ENCODE measurements around the gene USP9Y.

Gene USP9Y

DNA sequence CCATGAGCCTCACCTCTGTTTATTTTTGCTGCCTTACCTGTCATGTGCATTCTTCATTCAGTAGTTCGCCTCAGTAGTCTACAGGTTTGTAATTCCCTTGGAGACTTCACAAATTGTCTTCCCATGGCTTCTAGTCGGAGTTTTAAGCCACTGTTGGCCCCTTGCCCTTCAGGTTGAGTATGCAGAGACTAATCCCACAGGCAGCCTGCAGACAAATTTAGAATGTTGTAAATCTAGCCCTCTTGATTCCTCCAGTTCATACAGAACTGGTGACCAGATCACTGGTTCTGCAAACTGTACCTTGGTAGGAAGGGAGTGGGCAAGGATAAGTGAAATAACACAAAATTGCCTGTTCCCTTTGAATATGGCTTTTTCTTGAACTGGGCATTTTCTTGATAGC is 33.0 kb downstream of the USP9Y start:
- TF ChIP-seq, protein P1, sequence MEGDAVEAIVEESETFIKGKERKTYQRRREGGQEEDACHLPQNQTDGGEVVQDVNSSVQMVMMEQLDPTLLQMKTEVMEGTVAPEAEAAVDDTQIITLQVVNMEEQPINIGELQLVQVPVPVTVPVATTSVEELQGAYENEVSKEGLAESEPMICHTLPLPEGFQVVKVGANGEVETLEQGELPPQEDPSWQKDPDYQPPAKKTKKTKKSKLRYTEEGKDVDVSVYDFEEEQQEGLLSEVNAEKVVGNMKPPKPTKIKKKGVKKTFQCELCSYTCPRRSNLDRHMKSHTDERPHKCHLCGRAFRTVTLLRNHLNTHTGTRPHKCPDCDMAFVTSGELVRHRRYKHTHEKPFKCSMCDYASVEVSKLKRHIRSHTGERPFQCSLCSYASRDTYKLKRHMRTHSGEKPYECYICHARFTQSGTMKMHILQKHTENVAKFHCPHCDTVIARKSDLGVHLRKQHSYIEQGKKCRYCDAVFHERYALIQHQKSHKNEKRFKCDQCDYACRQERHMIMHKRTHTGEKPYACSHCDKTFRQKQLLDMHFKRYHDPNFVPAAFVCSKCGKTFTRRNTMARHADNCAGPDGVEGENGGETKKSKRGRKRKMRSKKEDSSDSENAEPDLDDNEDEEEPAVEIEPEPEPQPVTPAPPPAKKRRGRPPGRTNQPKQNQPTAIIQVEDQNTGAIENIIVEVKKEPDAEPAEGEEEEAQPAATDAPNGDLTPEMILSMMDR (IDR thresholded peaks at IDR 0.05; ENCODE audit: low read length, missing control alignments) = no peak
- no peak overlapping the region for H3K4me3 ChIP-seq (replicated peaks; ENCODE audit: low read depth, low read length)
- no peak for DNase-seq (ENCODE audit: low read depth)

DNA sequence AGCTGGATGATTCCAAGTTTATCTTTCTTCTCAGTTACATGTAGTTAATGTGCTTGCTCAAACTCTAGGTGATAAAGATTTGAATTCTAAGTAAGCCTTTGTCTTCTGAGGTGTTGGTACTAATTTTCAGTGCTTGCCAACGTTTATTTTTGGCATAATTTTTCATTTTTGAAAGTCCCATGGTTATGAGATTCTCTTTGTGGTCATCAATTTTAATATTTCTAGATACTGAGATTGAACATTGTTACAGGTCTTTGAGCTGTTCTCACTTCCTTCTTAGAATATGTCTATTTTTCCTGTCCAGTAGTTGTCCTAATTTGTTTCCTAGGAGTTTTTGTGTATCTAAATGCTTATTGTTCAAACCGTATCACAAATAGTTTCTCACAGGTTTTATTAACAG is 40.4 kb downstream of the USP9Y start:
- no peak for DNase-seq (ENCODE audit: low read depth)
- TF ChIP-seq, protein P1 (IDR thresholded peaks at IDR 0.05; ENCODE audit: low read length, missing control alignments) = no peak
- H3K4me3 ChIP-seq (replicated peaks; ENCODE audit: low read depth, low read length) = no peak overlapping the region

DNA sequence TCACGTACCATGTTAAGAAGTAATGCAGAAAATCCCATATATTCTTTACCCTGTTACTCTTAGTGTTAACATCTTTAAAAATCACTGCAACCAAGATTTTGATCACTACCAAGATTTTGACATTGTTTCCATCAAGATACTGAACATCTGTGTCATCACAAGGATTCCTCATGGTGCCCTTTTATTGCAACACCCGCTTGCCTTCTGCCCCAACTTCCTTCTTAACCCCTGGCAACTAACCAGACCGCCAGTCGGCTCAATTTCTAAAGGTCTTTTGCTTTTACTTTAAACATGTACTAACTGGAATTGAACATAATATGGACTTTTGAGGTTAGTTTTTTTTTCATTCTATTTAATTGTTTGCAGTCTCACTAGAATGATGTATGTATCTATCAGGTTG is 41.7 kb downstream of the USP9Y start:
- no peak for DNase-seq (ENCODE audit: low read depth)
- TF ChIP-seq, protein P1 (IDR thresholded peaks at IDR 0.05; ENCODE audit: low read length, missing control alignments) = no peak
- no peak overlapping the region for H3K4me3 ChIP-seq (replicated peaks; ENCODE audit: low read depth, low read length)

DNA sequence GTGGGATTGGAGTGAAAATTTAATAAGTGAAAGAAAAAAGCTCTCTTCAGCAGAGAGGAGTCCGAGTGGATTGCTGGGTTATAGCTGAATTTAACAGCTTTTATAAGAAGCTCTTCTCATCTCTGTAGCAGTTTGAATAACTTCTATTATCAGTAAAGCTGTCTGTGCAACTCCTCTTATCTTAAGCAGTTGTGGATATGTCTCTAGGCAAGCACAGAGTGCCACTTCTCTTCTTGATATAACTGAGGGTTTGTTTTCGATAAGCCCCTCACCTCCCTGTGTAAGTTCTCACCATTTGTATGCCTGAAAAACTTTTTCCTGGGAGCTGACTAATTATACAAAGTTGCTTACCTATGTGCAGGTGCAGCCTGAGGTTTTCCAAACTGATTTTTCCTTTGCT is 43.1 kb downstream of the USP9Y start:
- TF ChIP-seq, protein P1 (IDR thresholded peaks at IDR 0.05; ENCODE audit: low read length, missing control alignments) = no peak
- DNase-seq (ENCODE audit: low read depth) = no peak

DNA sequence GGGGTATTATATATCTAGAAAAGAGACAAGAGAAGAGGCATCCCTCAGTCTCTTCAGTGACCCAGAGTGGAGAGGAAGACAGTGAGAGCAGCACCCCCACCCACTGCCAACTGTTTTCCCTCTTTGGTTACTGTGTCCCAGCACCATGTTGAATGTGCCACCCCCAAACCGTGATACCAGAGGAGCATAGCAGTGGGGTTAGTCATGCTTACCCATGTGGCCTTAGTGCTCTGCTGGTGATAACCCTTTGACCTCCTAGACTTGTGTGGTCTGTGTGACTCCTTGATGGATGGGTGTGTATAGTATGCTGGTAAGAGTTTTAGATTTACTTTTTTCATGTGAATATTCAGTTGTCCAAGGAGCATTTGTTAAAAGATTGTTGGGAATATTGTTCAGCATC is 48.3 kb downstream of the USP9Y start:
- H3K4me3 ChIP-seq (replicated peaks; ENCODE audit: low read depth, low read length) = no peak overlapping the region
- DNase-seq (ENCODE audit: low read depth) = no peak
- TF ChIP-seq, protein P1 (IDR thresholded peaks at IDR 0.05; ENCODE audit: low read length, missing control alignments) = no peak

More for the DNA sequence above, 43.1 kb downstream of the USP9Y start:
- no peak overlapping the region for H3K4me3 ChIP-seq (replicated peaks; ENCODE audit: low read depth, low read length)

DNA sequence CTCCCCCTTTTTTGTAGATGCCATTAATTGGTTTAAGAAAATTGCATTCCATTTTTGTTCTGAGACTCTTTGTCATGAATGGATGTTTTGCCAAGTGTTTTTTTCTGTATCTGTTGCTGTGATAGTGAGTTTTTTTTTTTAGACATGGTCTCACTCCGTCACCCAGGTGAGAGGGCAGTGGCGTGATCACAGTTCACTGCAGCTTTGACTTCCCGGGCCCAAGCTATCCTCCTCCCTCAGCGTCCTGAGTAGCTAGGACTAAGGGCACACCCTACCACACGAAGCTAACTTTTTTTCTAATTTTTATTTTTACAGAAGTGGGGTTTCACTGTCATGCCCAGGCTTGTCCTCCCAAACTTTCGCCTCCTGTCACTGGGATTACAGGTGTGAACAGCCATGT is 51.8 kb downstream of the USP9Y start:
- TF ChIP-seq, protein P1 (IDR thresholded peaks at IDR 0.05; ENCODE audit: low read length, missing control alignments) = no peak
- DNase-seq (ENCODE audit: low read depth) = no peak
- no peak overlapping the region for H3K4me3 ChIP-seq (replicated peaks; ENCODE audit: low read depth, low read length)

DNA sequence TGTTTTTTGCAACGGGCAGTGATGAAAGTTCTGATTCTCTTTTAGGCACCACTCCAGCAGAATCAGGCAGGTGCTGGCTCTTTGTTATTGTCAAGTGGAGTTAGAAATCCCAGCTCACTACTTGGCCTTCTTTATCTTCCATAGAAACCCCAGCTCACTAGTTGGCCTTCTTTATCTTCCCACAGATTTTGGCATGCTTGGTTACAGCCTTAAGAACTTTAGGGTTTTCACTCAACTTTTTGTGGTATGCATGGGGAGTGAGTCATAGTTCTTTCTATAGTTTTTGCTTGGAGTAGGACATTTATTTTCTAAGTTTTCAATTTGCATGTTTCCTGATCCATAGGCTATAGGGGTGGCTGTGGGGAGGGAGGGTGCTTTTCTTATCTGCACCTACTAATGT is 55.0 kb downstream of the USP9Y start:
- TF ChIP-seq, protein P1 (IDR thresholded peaks at IDR 0.05; ENCODE audit: low read length, missing control alignments) = no peak
- H3K4me3 ChIP-seq (replicated peaks; ENCODE audit: low read depth, low read length) = no peak overlapping the region
- peak; percentile 39 for DNase-seq (ENCODE audit: low read depth)
